ENCODE results near the gene CLSTN3. TPM values are rescaled to one million over a fixed set of nuclear protein-coding genes. Genes with fewer than 3 reads are reported as not detected.
A peak's percentile ranks its signal among the peaks of the same experiment; 100 is the strongest.
"Not testable (repeated sequence)": the region's sequence is repeated elsewhere in the genome, so short reads cannot be mapped to it uniquely, and the experiment has no call there.

Gene CLSTN3
- total RNA-seq, 1 donor from 2014 or later, result 57.5 TPM

DNA sequence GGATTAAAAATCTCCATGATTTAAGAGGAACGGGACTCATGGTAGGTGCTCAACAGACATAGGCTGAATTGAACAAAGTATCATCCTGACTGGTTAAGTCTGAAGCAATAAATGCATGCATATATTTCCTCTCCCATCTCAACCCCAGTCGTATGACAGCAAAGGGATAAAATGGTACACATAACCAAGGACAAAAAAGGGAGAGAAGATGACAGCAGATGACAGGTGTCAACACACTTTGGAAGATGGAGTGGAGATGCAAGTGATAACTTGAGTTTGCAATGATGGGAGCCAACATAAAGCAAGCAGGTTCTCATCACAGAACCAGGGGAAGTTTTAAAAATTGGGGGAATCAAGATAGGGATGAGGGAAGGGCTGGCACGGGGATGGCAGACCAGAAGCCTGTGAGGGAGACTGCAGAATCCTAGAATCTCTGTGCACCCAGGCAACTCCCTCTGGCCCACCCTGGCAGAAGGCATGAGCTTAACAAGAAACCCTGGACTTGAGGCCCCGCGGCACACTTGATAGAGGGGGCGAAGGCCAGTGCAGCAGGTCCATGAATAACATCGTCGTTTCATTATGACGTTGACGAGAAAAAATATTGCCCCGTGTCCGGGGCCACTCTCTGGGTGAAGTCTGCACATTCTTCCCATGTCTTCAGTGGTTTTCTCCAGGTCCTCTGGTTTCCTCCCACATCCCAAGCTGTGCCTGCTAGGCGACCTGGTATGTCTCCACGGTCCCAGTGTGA is 26.2 kb upstream of the CLSTN3 start:
- no peak overlapping the region for H3K4me3 ChIP-seq (ENCODE audit: low read depth, low read length)
- no peak for DNase-seq (ENCODE audit: low read depth)
- TF ChIP-seq, protein P1, sequence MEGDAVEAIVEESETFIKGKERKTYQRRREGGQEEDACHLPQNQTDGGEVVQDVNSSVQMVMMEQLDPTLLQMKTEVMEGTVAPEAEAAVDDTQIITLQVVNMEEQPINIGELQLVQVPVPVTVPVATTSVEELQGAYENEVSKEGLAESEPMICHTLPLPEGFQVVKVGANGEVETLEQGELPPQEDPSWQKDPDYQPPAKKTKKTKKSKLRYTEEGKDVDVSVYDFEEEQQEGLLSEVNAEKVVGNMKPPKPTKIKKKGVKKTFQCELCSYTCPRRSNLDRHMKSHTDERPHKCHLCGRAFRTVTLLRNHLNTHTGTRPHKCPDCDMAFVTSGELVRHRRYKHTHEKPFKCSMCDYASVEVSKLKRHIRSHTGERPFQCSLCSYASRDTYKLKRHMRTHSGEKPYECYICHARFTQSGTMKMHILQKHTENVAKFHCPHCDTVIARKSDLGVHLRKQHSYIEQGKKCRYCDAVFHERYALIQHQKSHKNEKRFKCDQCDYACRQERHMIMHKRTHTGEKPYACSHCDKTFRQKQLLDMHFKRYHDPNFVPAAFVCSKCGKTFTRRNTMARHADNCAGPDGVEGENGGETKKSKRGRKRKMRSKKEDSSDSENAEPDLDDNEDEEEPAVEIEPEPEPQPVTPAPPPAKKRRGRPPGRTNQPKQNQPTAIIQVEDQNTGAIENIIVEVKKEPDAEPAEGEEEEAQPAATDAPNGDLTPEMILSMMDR (conservative IDR thresholded peaks at IDR 0.05; ENCODE audit: low read depth, low read length), result no peak

DNA sequence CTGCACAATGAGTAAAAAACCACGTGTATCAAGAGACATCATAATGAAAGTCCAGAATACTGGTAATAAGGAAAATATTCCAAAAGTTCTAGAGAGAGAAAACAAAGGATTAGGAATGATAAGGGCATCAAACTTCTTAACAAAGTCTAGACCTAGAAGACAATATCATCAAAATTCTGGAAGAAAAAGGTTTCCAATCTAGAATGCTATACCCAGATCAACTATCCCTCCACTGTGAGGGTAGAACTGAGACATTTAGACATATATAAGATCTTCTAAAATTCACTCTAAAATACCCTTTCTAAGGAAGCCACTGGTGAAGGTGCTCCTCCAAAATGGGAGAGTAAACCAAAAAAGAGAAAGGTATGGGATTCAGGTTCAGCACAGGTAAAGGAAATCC is 24.1 kb upstream of the CLSTN3 start:
- no peak for DNase-seq (ENCODE audit: low read depth)
- TF ChIP-seq, protein P1 (conservative IDR thresholded peaks at IDR 0.05; ENCODE audit: low read depth, low read length), result no peak
- no peak overlapping the region for H3K4me3 ChIP-seq (ENCODE audit: low read depth, low read length)

DNA sequence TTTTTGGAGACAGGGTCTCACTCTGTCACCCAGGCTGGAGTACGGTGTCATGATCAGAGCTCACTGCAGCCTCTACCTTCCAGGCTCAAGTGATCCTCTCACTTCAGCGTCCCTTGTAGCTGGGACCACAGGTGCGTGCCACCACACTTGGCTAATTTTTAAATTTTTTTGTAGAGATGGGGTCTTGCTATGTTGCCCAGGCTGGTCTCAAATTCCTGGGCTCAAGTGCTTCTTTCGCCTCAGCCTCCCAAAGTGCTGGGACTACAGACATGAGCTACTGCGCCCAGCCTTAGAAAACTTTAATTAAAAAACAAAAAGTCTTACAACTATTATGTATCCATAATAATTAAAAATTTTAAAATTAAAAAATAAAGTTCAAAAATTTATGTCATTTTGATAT is 23.0 kb upstream of the CLSTN3 start:
- DNase-seq (ENCODE audit: low read depth), result not testable (repeated sequence)
- peak overlapping the region; percentile 26 for H3K4me3 ChIP-seq (ENCODE audit: low read depth, low read length)

DNA sequence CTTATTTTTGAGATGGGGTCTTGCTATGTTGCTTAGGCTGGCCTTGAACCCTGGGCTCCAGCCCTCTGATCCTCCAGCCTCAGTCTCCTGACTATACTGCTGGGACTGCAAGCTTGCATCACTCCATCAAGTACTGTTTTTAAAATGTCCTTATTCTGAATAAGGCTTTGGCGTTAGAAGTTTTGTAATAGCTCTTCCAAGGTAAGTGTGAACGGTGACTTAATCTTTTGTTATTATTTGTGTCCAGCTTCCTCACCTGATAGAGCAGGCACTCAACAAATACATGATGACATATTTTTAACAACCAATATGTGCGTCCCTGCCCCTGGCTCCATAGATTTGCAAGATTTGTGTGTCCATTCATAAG is 22.6 kb upstream of the CLSTN3 start:
- DNase-seq (ENCODE audit: low read depth), result no peak
- TF ChIP-seq, protein P1 (conservative IDR thresholded peaks at IDR 0.05; ENCODE audit: low read depth, low read length), result no peak
- peak overlapping the region; percentile 67 for H3K4me3 ChIP-seq (ENCODE audit: low read depth, low read length)

DNA sequence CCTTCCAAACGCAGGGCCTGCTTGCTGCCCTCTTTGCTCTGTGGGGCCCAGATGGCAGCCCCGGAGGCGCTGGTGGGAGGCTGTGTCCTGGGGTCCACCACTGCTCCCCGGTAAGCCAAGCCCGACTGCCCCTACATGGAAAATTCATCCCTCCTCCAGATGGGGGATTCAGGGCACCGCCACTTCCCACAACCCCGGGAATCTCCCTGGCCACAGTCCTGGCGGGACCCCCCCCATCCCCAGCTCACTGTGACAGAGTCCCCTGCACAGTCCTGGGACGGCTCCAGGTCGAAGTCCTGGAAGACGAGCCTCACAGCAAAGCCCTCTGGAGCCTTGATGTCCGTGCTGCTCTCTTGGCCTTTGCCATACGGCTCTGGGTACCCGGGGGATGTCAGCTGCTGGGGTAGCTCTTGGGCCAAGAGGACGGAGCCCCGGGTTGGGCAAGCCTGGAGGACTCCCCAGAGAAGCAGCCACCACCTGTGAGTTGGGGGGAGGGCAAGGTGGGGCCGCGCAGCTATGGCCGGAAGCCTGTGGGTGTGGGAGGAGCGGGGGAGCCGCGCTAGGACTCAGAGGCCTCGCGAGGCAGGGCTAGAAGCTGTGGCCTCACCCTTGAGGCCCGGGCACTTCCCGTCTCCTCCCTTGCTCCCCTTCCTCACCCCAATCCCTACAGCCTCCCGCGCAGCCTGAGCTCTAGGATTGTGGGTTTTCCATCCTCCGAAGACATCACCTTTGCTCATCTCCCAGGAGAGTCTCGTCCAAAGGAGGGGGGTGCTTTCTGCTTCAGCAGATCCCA is 22.0 kb upstream of the CLSTN3 start:
- no peak for DNase-seq (ENCODE audit: low read depth)
- TF ChIP-seq, protein P1 (conservative IDR thresholded peaks at IDR 0.05; ENCODE audit: low read depth, low read length), result no peak
- H3K4me3 ChIP-seq (ENCODE audit: low read depth, low read length), result peak overlapping the region; percentile 67

DNA sequence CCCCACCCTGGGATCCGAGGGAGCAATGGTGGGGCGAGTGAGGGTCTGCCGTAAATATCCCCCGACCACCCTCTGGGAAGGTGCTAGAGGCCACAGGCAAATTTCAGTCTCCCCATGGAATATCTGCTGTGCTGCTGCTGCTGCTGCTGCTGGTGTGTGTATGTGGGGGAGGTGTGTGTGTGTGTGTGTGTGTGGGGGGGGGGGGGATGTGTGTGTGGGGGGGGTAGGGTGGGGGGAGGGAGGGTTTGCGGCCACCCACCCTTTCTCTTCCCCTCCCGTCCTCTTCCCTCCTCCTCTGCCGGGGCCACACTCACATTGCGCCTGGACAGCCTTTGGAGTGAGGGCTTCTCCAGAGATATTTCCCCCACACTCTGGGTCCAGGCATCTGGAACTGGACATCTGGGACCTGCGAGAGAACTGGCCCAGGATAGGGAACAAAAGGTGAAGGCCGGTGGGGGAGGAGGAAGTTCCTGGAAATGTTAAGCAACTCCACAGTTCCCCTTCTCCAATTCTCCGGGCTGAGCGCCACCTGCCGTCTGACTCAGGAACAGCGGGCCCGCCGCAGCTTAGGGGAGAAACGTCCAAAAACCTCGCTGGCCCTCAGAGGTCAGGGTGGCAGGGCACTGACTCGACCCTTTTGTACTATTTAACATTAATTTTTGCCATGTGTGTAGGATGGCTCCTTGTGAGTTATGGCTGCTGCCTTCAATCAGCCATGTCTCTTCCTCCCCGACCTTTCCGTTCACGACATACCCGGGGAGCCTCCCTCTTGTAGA is 21.2 kb upstream of the CLSTN3 start, which contains the start of gene C1RL:
C1RL (minus strand) TSS at position 419 of the 776 bp plus-strand sequence; CDS start at position 385, 34 bp downstream.
- DNase-seq (ENCODE audit: low read depth), result peak; percentile 52
- H3K4me3 ChIP-seq (ENCODE audit: low read depth, low read length), result peak within 1 kb of the TSS; percentile 67
- TF ChIP-seq, protein P1 (conservative IDR thresholded peaks at IDR 0.05; ENCODE audit: low read depth, low read length), result peak; percentile 94

DNA sequence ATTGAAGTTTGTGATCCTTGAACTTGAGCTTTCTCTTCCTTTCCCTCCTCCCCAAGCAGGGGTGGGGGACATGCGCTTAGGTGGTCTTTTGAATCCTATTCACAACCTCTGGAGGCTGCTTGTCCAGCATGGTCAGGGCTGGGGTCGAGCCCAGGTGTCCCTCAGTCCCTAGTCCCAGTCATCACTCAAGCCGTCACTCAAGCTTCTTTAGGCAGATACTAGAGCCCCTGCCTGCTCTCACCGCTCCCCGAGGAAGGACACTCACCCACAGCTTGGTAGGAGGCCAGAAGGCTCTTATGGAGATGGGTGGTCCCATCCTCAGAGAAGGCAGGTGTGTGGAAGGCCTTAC is 20.6 kb upstream of the CLSTN3 start:
- peak overlapping the region; percentile 67 for H3K4me3 ChIP-seq (ENCODE audit: low read depth, low read length)
- TF ChIP-seq, protein P1 (conservative IDR thresholded peaks at IDR 0.05; ENCODE audit: low read depth, low read length), result no peak
- no peak for DNase-seq (ENCODE audit: low read depth)
